Glomerular endothelial cell (primary cell): ENCODE data around the gene MMP17. TPM values are rescaled to one million over a fixed set of nuclear protein-coding genes. Genes with fewer than 3 reads are reported as not detected.
"Not testable (repeated sequence)": the region's sequence is repeated elsewhere in the genome, so short reads cannot be mapped to it uniquely, and the experiment has no call there.

Experiments
- DNase-seq: peaks from one replicate; pipeline ENCODE4 v3.0.0-alpha.2; 2011; ENCODE audit warnings: low read depth, low spot score; ENCODE audit errors: extremely low read depth
- total RNA-seq: library from RNA; depleted of rRNA; stranded (reverse); fragments of >200 nt; gene quantifications from 2 replicates; pipeline ENCODE4 v1.2.3, GENCODE V29; 2015

MMP17 gene
- total RNA-seq, 1 donor from 2014 or later, result 24.3 TPM

GRCh38 chr12:131862994-131863710 is 35.0 kb downstream of the MMP17 start:
- no peak for DNase-seq

- no peak for DNase-seq
Observed at GRCh38 chr12:131863711-131864396, 35.7 kb downstream of the MMP17 start.

GRCh38 chr12:131864469-131864868 is 36.3 kb downstream of the MMP17 start:
- no peak for DNase-seq

GRCh38 chr12:131865180-131865875 is 37.1 kb downstream of the MMP17 start:
- no peak for DNase-seq

- no peak for DNase-seq
Observed at GRCh38 chr12:131867471-131867870, 39.3 kb downstream of the MMP17 start.

GRCh38 chr12:131867891-131868675 is 39.9 kb downstream of the MMP17 start:
- no peak for DNase-seq

- no peak for DNase-seq
Observed at GRCh38 chr12:131869871-131870418, 41.8 kb downstream of the MMP17 start.

GRCh38 chr12:131871677-131872076 is 43.5 kb downstream of the MMP17 start:
- no peak for DNase-seq

GRCh38 chr12:131872154-131873051 is 44.2 kb downstream of the MMP17 start:
- no peak for DNase-seq

- no peak for DNase-seq
Observed at GRCh38 chr12:131873293-131873692, 45.1 kb downstream of the MMP17 start.

GRCh38 chr12:131874972-131875371 is 46.8 kb downstream of the MMP17 start:
- not testable (repeated sequence) for DNase-seq

GRCh38 chr12:131877216-131877615 is 49.0 kb downstream of the MMP17 start:
- DNase-seq, result not testable (repeated sequence)

GRCh38 chr12:131878436-131878835 is 50.2 kb downstream of the MMP17 start:
- DNase-seq, result not testable (repeated sequence)

GRCh38 chr12:131882804-131883520 is 54.8 kb downstream of the MMP17 start:
- DNase-seq, result no peak

GRCh38 chr12:131883521-131883900 is 55.3 kb downstream of the MMP17 start:
- no peak for DNase-seq

- DNase-seq, result not testable (repeated sequence)
Observed at GRCh38 chr12:131885076-131885475, 56.9 kb downstream of the MMP17 start.

- no peak for DNase-seq
Observed at GRCh38 chr12:131885543-131886057, 57.4 kb downstream of the MMP17 start.

- DNase-seq, result not testable (repeated sequence)
Observed at GRCh38 chr12:131891722-131892121, 63.5 kb downstream of the MMP17 start.
